ENCODE measurements around the gene LEPR. TPM values are rescaled to one million over a fixed set of nuclear protein-coding genes. Genes with fewer than 3 reads are reported as not detected.

Gene LEPR
- total RNA-seq, 4 donors from 2014 or later: 10.3 to 43.3 (median 21.5) TPM

DNA sequence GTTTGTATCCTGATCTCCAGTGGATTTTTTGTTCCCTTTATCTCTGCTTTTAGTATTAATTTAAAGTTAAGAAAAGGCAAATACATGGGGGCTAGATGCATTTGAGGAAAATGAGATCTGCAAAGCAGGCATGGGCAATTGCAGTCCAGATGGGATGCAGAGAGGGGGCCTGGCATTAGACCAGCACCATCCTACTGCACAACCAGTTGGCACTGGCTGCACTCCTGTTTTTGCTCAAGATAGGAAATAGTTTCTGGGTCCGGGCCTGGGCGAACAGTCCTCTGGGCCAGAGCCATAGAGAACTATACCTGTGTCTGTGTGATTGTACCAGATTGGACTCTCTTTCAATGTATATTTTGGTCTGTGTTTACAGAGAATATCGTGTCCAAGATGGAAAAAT, 34.0 kb upstream of the LEPR start:
- ATAC-seq (ENCODE audit: low FRiP score): no peak
- TF ChIP-seq, protein P1, sequence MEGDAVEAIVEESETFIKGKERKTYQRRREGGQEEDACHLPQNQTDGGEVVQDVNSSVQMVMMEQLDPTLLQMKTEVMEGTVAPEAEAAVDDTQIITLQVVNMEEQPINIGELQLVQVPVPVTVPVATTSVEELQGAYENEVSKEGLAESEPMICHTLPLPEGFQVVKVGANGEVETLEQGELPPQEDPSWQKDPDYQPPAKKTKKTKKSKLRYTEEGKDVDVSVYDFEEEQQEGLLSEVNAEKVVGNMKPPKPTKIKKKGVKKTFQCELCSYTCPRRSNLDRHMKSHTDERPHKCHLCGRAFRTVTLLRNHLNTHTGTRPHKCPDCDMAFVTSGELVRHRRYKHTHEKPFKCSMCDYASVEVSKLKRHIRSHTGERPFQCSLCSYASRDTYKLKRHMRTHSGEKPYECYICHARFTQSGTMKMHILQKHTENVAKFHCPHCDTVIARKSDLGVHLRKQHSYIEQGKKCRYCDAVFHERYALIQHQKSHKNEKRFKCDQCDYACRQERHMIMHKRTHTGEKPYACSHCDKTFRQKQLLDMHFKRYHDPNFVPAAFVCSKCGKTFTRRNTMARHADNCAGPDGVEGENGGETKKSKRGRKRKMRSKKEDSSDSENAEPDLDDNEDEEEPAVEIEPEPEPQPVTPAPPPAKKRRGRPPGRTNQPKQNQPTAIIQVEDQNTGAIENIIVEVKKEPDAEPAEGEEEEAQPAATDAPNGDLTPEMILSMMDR (IDR thresholded peaks at IDR 0.05): no peak
- no peak for DNase-seq (ENCODE audit: low spot score)

DNA sequence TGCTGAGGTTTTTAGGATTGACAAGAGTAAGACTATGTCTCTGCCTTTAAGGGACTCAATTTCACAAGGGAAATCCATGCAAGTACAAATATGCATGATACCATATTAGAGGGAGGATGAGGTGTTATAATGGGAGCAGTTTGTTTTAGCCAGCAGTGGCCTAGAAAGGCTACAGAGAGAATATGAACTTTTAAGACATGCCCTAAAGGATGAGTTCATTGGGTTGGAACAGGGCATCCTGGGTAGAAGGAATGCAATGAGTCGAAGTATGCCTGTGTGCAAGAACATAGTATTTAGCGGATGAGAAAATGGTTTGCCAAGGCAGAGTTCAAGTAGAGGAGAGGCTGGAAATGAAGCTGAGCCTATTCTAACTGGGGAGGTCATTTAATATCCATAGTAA, 32.6 kb upstream of the LEPR start:
- ATAC-seq (ENCODE audit: low FRiP score) (no peak), DNase-seq (ENCODE audit: low spot score) (no peak)
- TF ChIP-seq, protein P1 (IDR thresholded peaks at IDR 0.05): no peak

DNA sequence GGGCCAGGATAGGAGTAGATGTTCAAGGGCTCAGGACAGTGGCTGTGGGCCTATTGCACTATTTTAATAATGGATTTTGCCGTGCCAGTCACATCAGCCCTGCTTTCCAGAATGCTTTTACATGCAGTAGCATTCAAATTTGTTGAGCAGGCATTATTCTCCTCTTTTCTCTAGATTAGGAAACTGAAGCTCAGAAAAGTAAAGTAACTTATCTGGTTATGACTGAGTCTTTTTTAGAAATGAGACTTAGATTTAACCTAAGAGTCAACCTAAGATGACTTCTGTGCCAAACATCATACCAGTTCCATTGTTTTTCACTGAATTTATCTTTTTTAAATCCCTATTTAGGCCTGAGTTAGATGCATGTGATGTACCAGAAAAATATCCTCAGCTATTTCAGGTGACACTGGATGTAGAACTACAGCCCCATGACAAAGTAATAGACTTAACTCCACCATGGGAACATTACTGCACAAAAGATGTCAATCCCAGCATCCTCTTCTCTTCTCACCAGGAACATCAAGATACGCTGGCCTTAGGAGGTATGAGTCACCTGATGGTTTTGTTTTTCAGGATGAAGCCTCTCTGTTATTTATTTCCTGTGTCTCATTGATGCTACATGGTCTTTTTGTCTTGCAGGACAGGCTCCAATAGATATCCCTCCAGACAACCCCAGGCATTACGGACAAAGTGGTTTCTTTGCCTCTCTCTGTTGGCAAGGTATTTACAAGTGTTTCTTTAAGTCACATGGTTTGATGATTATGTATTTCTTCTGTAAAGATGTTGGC, 31.4 kb upstream of the LEPR start:
- TF ChIP-seq, protein P1 (IDR thresholded peaks at IDR 0.05): no peak
- DNase-seq (ENCODE audit: low spot score): no peak
- no peak for ATAC-seq (ENCODE audit: low FRiP score)

- DNase-seq (ENCODE audit: low spot score): no peak
- ATAC-seq (ENCODE audit: low FRiP score): no peak
Observed at GRCh38 chr1:65392497-65392896, 28.0 kb upstream of the LEPR start.

GRCh38 chr1:65393347-65393746, 27.1 kb upstream of the LEPR start:
- TF ChIP-seq, protein P1 (IDR thresholded peaks at IDR 0.05): no peak

More at GRCh38 chr1:65392497-65392896, 28.0 kb upstream of the LEPR start:
- TF ChIP-seq, protein P1 (IDR thresholded peaks at IDR 0.05): no peak

DNA sequence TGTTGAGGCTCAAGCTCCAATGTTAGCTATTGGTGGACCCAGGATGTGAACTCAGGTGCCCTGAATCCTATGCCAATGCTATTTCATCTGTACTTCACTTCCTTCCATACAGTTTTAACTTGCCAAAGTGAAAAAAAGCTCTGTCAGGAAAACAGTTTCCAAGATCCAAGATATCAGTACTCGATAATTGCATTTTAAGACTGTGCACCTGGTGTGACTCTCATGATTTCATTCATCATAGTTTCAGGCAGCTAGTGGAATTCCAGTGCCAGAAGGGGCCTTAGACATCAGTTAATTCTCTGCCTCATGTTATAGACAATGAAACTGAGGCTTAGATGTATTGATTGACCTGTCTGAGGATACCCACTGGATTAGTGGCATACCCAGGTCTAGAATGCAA, 26.5 kb upstream of the LEPR start:
- TF ChIP-seq, protein P1 (IDR thresholded peaks at IDR 0.05): no peak
- no peak for ATAC-seq (ENCODE audit: low FRiP score)

More at GRCh38 chr1:65393347-65393746, 27.1 kb upstream of the LEPR start:
- DNase-seq (ENCODE audit: low spot score) (no peak), ATAC-seq (ENCODE audit: low FRiP score) (no peak)

More for the DNA sequence above, 26.5 kb upstream of the LEPR start:
- no peak for DNase-seq (ENCODE audit: low spot score)

Measured in omental fat pad (tissue), 4 donors.